GM18526 (cell line): Measurements from ENCODE around the gene GRM4.

Experiments
- POLR2A ChIP-seq: IDR thresholded peaks from 3 replicates; pipeline ENCODE4 v1.6.1; 2011; ENCODE audit not compliant: insufficient read length; ENCODE audit errors: extremely low read depth

GRM4 gene

DNA sequence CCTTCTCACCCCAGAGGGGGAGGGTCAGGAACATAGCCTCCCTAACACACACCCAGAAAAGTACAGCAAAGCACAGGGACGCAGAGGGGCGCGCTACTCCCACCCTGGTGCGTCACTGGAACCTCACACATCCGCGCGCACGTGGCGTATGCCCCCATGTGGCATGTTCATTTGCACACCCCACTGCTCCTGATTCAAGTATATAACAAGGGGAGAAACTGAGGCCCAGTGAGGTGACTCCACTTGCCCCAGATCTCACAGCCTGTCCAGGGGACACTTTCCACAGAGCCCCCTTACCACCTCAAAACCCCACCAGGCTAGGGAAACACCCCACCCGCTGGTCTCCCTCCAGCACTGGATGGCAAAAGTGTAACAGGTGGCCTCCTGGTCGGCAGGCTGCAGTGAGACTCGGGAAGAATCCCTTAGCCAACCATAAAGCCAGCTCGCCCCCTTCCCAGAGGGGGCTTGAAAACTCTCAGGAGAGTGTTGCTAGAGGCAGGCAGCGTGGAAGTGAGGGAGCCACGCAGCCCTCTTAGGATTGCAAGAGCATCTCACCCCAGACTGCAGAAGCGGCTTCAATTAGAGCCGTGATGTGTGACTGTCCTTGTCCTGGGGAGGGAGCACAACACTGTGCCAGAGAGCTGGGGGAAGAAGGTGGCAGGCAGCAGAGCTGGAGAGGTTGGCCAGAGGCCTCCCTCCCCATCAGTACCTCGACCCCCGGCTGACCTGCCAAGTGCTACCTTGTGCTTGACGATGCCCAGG is at the start of gene GRM4:
Gene GRM4, minus strand, starts transcription at position 67 of the 762 bp plus-strand sequence. CDS start 12,591 bp downstream, outside the sequence.
- no peak for TF ChIP-seq POLR2A

DNA sequence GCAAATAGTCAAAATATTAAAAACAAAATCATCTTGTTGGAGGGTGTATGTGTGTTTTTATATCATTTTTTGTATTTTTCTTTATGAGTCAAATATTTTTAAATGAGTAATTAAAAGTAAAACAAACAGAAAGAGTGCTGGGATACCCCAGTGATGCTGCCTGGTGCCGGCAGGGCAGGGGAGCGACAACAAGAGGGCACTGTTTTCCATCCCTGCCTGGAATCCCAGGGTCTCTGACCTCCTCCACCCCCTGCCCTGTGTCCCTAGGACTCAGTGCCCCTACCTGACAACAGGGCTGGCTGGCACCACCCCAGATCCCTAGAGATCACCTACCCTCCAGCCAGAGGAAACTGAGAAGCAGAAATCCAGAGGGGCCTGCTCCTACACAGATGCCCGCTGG is 48.9 kb upstream of the GRM4 start:
- TF ChIP-seq POLR2A, result no peak

DNA sequence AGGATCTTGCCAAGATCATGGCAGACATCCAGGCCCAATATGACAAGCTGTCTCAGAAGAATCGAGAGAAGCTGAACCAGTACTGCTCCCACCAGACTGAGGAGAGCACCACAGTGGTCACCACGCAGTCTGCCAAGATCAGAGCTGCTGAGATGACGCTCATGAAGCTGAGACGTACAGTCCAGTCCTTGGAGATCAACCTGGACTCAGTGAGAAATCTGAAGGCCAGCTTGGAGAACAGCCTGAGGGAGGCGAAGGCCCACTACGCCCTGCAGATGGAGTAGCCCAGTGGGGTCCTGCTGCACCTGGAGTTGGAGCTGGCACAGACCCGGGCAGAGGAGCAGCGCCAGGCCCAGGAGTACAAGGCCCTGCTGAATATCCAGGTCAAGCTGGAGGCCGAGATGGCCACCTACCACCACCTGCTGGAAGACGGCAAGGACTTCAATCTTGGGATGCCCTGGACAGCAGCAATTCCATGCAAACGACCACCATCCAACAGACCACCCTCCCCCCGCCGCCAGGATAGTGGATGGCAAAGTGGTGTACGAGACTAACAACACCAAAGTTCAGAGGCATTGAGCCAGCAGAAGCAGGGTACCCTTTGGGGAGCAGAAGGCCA is 44.7 kb upstream of the GRM4 start:
- no peak for TF ChIP-seq POLR2A

DNA sequence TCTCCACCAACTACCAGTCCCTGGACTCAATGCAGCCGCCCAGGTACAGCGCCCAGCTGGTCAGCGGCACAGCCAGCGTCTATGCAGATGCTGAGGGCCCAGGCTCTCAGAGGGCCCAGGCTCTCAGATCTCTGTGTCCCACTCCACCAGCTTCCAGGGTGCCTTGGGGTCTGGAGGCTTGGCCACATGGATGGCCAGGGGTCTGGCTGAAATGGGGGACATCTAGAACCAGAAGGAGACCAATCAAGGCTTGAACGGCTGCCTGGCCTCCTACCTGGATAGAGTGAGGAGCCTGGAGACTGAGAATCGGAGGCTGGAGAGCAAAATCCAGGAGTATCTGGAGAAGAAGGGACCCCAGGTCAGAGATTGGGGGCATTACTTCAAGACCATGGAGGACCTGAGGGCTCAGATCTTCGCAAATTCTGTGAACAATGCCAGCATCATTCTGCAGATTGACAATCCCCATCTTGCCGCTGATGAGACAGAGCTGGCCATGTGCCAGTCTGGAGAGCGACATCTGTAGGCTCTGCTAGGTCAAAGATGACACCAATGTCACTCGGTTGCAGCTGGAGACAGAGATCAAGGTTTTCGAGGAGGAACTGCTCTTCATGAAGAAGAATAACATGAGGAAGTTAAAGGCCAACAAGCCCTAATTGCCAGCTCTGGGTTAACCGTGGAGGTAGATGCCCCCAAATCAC is 44.1 kb upstream of the GRM4 start:
- no peak for TF ChIP-seq POLR2A

DNA sequence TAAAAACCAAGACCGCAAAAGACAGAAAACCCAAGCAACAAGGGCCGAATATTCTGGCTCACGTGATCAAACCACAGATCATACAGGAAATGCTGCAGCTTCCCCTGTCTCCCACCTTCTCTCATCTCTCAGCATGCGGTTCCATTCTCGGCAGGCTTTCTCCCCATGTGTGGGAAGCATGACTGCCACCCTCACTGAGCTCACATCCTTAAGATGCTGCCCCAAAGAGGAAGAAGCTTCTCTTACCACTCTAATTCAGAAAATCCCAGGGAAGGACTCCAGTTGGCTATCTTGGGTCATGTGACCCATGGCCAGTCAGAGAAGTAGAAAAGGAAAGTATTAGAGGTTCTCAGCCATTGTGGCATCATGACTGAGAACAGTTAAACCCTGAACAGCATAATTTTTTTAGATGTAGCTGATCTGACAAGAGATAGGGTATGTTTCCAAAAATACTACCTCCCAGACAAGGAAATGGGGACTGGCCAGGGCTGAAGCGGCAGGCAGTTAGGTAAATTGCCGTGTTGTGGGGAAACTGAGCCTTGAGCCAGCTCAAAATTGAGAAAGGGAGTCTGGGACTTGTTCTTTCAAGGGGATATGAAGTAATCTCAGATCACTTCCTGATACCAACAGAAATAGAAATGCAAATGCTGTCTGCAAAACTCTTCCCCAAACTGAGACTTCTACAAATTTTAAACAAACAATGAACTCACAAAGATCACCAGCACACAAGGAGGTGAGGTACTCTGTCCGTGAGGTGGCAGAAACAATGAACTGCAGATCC is 37.1 kb upstream of the GRM4 start:
- TF ChIP-seq POLR2A, result no peak

DNA sequence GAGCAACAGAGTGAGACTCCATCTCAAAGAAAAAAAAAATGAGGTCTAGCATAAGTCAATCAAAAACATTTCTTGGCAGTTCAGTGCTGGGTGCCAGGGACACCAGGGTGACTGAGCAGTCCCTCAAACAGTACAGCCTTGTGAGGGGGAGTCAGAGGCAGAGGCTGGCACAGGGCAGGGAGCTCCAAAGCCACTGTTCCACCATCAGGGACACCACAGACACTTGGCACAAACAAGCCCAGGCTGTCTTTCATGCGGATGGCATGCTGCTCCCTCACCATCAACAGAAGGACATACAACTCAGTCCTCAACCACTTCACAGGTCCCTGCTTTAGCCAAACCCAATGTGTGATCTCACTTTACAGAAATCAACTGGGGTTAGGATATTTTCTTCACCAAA is 36.0 kb upstream of the GRM4 start:
- no peak for TF ChIP-seq POLR2A

DNA sequence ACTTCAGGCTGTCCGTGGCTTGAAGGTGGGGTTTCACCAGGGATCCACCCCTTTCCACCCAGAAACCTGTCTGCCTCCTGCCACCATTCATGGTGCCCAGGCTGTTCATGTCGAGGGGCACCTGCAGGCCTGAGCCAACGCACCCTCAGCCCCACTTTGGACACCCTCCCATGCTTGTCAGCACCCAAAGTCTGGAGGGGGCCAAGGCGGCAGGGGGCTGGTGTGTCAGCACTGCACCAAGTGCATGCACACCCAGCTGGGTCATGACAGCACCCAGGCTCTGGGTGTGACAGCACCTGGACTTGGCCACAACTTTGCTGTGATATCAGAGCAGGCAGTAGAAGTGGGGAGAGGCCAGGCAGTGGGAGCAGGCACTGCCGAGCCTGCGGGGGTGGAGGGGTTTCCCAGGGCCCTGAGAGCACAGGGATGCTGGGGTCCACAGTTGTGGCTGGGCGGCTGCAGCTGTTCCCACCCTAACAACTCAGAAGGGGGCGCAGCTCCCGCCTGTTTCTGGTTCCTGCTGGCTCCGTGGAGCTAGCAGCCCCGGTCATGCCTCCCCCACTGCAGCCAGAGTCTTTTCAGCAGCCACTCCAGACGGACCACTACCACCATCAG is 33.3 kb upstream of the GRM4 start:
- no peak for TF ChIP-seq POLR2A

DNA sequence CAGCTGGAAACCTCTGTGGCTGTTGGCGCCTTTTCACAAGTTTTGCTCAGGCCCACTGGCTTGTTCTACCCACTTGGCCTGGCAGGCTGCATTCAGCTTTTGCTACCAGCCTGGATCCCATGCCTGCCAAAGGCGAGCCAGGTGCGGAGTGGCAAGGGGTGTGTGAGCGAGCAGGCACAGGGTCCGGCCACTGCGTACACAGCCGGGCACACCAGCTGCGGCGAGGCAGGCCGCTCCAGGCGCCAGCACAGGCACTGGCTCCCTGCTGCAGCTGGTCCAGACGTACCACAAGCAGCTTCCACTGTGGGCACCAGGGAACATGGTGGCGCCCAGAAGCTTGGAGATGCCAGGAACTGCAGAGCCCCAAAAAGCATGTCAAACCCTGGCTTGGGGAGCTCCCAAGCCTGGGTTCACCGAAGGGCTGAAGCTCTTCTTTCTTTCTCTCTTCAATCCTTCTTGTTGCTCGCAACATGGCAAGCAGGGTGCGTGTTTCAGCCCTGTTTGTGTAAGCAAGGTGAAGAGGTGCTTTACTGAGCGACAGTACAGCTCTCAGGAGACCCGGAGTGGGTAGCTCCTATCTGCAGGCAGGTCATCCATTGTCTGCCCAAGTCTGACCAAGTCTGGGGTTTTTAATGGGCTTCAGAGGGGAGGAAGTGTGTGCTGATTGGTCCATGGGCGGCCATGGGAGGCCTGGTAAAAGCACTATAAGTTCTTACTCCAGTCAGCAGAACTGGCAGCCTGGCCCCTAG is 32.6 kb upstream of the GRM4 start:
- TF ChIP-seq POLR2A, result no peak

DNA sequence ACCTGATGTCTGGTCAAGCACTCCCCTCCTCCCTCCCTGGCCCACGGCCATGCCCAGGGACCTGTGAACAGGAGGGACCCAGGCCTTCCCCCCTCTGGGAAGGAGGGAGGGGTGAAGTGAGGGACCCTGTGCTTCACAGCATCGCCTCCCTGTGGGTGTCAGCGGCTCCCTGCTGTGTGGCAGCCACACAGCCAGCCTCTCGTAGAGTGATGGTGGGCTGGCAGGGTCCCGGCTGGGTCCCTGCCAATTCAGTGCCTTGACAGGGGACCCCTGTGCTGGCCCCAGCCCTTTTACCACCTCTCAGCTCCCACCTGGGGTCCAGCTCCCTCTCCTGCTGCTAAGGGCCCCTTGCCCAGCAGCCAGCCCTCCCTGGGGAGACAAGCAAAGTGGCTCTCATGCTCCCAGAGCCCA is 31.3 kb upstream of the GRM4 start:
- no peak for TF ChIP-seq POLR2A

DNA sequence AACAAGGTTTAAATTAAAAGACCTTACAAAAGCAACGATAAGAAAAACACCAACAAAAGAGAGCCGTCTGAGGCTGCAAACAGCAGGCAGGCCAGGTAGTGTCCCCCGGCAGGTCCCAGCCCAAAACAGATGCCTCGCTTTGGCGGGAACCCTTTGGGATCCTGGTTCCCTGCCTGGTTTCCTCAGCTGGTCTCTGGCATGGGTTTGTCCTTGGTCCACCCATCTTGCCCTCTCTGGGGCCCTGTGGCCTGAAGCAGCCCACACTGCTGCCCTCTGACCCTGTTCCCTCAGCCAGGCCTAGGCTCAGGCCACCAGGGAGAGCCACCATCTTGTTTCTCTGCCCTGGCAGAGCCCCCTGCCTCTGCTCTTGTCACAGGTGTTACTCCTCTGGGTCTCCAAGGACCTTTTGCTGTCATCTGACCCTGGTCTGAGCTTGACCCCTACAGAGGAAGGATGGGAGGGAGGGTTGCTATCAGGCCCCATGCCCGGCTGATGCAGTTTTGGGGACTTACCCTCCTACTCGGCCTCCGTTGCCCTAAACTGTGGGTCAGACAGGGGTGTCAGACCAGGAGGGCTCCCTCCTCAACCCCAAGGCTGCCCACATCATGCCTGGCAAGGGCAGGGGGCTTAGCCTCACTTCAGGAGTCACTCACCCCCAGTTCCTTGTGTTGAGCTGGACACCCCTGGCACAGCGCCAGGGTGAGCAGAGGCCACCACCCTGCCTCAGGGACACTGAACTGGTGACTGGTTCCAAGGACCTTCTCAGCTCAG is 30.6 kb upstream of the GRM4 start:
- no peak for TF ChIP-seq POLR2A

DNA sequence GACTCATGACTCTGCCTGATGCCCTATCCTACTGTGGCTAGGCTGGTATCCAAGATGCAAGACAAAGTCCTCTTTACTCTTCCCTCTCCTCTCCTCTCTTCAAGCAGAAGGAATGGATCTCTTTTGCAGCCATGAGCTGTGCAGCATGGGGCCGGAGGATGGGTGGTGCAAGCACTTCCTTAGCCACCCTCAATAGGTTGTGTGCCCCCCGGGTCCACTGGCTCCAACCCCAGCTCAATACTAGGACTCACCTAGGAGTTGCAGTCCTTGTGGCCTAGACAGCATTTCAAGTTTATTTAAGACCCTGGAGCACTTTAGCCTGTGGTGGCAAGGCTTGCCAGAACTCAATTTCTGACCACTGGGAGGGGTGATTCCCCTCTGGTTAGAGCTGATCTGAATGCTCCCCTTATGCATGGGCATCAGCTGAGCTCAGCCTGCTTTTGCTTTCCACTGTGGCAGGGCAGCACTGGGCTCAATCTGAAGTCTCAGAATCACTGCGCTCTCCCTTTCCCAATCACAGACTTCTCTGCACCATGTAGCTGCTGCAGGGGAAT is 29.0 kb upstream of the GRM4 start:
- TF ChIP-seq POLR2A, result no peak

DNA sequence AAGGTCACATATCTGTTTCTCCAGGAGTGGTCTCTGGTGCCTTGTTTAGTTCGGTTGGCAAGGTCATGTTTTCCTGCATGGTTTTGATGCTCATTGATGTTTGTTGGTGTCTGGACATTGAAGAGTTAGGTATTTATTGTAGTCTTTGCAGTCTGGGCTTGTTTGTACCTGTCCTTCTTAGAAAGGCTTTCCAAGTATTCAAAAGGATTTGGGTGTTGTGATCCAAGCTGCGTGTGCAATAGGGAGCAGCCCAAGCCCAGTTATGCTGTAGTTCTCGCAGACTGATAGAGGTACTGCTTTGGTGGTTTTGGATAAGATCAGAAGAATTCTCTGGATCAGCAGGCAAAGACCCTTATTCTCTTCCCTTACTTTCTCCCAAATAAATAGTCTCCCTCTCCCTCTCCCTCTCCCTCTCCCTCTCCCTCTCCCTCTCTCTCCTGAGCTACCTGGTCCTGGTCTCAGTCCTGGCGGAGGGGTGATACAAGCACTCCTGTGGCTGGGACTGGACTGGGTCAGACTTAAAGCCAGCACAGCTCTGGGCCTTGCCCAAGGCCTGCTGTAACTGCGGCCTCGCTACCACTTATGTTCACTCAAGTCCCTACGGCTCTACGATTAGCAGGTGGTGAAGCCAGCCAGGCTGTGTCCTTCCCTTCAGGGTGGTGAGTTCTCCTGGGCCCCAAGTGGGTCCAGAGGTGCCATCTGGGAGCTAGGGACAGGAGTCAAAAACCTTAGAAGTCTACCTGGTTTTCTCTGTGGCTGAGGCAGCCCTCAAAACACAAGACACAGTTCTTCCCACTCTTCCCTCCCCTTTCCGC is 27.3 kb upstream of the GRM4 start:
- no peak for TF ChIP-seq POLR2A
